ENCODE results near the gene CDIPT. TPM values are rescaled to one million over a fixed set of nuclear protein-coding genes. Genes with fewer than 3 reads are reported as not detected.

The CDIPT gene
- total and polyA plus RNA-seq, 2 of the 4 experiments (the other 2 are of a cell fraction), result 47.1 to 100 TPM

GRCh38 chr16:29809850-29810698, 53.0 kb downstream of the CDIPT start:
- Histone ChIP-seq H3K9ac (ENCODE audit: low read depth, low read length) (no peak overlapping the region), H3K9me3 (ENCODE audit: control insufficient read depth, insufficient read depth, low read length) (no peaks in the 10 kb centered on the region), H3K27me3 (ENCODE audit: control insufficient read depth, insufficient read depth, low read length) (no peaks in the 10 kb centered on the region), H3K56ac (ENCODE audit: extremely low read depth, insufficient read depth, low read length) (no peak overlapping the region), H3K36me3 (ENCODE audit: control insufficient read depth, insufficient read depth, low read length) (peaks cover 12% of the 10 kb centered on the region), H2BK120ac (ENCODE audit: low read depth, low read length) (no peak overlapping the region), H4K5ac (ENCODE audit: low read depth, low read length) (no peak overlapping the region), H2BK5ac (ENCODE audit: low read depth, low read length, poor library complexity, severe bottlenecking) (no peak overlapping the region), H4K20me1 (ENCODE audit: insufficient read depth, low read length) (peaks cover 30% of the 10 kb centered on the region), H3K79me1 (ENCODE audit: low read depth in 1 of 2, low read length in 2 of 2) (peaks cover 8 to 47% of the 10 kb centered on the region in 2 experiments; a peak in 3 of 4 replicates), H3K4me2 (ENCODE audit: low read depth, low read length) (no peak overlapping the region), H3K27ac (ENCODE audit: insufficient read depth, low read length) (peak overlapping the region; percentile 16; the same call in 1 of the 2 replicates), H2AK5ac (ENCODE audit: low read depth, low read length) (peak overlapping the region; percentile 79; the same call in 1 of the 2 replicates), H2BK20ac (ENCODE audit: low read depth, low read length) (no peak overlapping the region), H3K23ac (ENCODE audit: low read depth, low read length) (peak overlapping the region; percentile 73; the same call in 1 of the 2 replicates), H3K4me1 (ENCODE audit: control insufficient read depth, insufficient read depth, low read length) (peaks cover 24% of the 10 kb centered on the region), H2AK9ac (replicated peaks; ENCODE audit: low read depth, low read length, poor library complexity) (peak overlapping the region; percentile 42), H3K4me3 (ENCODE audit: insufficient read depth, low read depth, low read length) (no peak overlapping the region), H3K9me1 (ENCODE audit: insufficient read depth, low read length) (peaks cover 11% of the 10 kb centered on the region), H3K18ac (ENCODE audit: low read depth, low read length) (no peak overlapping the region), H2AFZ (replicated peaks; ENCODE audit: low read length, poor library complexity) (no peak overlapping the region), H3K4ac (ENCODE audit: low read depth, low read length) (no peak overlapping the region; the same call in none of the 2 replicates), H3K14ac (replicated peaks; ENCODE audit: low read depth, low read length) (no peak overlapping the region), H4K8ac (ENCODE audit: low read depth in 2 of 2, low read length in 2 of 2) (no peak overlapping the region), H2BK15ac (ENCODE audit: low read depth, low read length) (no peak overlapping the region), H4K91ac (ENCODE audit: insufficient read depth, low read depth, low read length) (no peak overlapping the region; the same call in 1 of the 2 replicates)
- no TSS peak for BruUV-seq (replicated peaks)
- ATAC-seq (ENCODE audit: low read depth), result no peak
- WGBS, 2 experiments (ENCODE audit: extremely low coverage in 2 of 2, insufficient read length in 1 of 2), result 14% methylated on average over 1 of the region's 23 CpGs; no CpG with 5 or more reads in 1 of the 2 experiments
- intact Hi-C loops (cut with micrococcal nuclease), result no loop called here
- dilution Hi-C loops (cut with HindIII; ENCODE audit: low sequenced_read_pairs, unreplicated experiment), result no loop called here
- TF ChIP-seq FOS (IDR thresholded peaks at IDR 0.05; ENCODE audit: low read depth, low read length) (no peak), MAZ (IDR thresholded peaks at IDR 0.05; ENCODE audit: borderline replicate concordance, low read depth, low read length) (0 out of 2 replicates have a peak, but pooled peaks have one; percentile 24), RCOR1 (IDR thresholded peaks at IDR 0.05; ENCODE audit: insufficient replicate concordance, low read length) (no peak), NFE2L2 (IDR thresholded peaks at IDR 0.05; ENCODE audit: low read depth, low read length) (no peak)
- ChIA-PET POLR2A (ENCODE audit: unreplicated experiment) (interaction anchor here (0.7 kb wide), 1 partner anchor 18 kb away, joined by 6 read pairs; no protein-coding TSS in a partner anchor), CTCF (no interaction called here)
- in situ Hi-C loops (cut with MboI; ENCODE audit: low sequenced_read_pairs), result no loop called here
- no peak for DNase-seq

Data from IMR-90 (cell line).